HG03565 (cell line): ENCODE data around the gene TTC28.
"Not testable (repeated sequence)": the region's sequence is repeated elsewhere in the genome, so short reads cannot be mapped to it uniquely, and the experiment has no call there.

Experiments used
- ATAC-seq: cut with Tn5 transposase; IDR thresholded peaks from one replicate; pipeline ENCODE4 v1.9.1; 2021; ENCODE audit warnings: mild to moderate bottlenecking, moderate library complexity; ENCODE audit not compliant: unreplicated experiment

Gene TTC28

DNA sequence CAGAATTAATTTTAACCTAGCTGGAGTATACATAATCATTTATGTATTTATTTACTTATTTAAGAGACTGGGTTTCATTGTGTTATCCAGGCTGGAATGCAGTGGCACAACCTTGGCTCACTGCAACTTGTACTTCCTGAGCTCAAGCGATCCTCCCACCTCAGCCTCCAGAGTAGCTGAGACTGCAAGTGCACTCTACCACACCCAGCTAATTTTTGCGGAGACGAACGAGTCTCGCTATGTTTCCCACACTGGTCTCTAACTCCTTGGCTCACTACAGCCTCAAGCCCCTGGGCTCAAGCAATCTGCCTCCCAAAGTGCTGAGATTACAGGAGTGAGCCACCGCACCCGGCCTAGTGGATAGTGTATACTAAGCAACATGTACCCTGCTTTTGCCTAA is 1.5 kb downstream of the TTC28 start:
- ATAC-seq, result not testable (repeated sequence)

DNA sequence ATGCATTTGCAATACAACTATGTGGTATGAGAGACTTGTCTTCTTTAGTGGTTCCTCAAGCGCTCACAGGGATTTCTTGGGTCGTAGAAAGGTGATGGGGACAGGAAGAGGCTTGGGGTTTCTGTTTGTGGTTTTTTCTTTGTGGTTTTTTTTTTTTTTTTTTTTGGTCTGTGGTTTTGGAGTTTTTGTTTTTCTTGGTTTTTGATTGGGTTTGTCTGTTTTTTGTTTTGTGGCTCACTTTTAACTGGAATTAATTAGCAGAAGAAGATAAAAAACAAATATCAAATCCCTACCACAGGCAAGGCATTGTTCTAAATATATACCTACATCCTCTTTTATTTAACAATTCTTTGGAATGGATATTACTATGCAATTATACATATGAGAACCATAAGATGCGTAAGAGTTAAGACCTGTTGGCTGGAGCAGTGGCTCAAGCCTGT is 5.5 kb downstream of the TTC28 start:
- ATAC-seq, result no peak

GRCh38 chr22:28670756-28671155 is 8.9 kb downstream of the TTC28 start:
- ATAC-seq, result no peak

- no peak for ATAC-seq
Measured at GRCh38 chr22:28670161-28670560, 9.5 kb downstream of the TTC28 start.

DNA sequence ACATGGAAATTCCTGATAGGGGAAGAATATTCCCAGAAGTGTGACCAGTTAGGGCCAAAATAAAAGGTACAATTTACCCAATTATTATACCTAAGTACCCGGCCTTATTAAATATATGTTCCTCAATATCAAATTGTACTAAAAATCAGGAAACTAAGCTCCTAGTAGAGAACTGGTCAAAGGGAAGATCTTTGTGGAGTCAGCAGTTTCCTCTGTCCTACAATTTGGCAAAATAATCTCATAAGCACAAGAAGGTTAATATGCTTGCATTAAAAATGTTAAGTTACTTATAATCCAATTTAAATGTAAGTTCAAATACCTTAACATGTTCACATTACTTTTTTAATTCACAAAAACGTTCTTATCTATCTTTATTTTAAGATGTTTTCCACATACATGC is 10.3 kb downstream of the TTC28 start:
- ATAC-seq, result no peak

GRCh38 chr22:28663569-28663942 is 16.1 kb downstream of the TTC28 start:
- ATAC-seq, result not testable (repeated sequence)

DNA sequence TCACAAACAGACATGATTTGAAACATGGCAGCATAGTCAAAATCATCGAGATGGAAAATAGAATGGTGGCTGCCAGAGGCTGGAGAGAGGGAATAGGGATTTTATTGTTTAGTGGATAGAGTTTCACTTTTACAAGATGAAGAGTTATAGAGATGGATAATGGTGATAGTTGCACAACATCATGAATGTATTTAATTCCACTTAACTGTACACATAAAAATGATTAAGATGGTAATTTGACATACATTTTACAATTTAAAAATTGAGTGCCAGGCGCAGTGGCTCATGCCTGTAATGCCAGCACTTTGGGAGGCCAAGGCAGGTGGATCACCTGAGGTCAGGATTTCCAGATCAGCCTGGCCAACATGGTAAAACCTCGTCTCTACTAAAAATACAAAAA is 21.2 kb downstream of the TTC28 start:
- no peak for ATAC-seq

- ATAC-seq, result no peak
Measured at GRCh38 chr22:28656181-28656580, 23.5 kb downstream of the TTC28 start.

DNA sequence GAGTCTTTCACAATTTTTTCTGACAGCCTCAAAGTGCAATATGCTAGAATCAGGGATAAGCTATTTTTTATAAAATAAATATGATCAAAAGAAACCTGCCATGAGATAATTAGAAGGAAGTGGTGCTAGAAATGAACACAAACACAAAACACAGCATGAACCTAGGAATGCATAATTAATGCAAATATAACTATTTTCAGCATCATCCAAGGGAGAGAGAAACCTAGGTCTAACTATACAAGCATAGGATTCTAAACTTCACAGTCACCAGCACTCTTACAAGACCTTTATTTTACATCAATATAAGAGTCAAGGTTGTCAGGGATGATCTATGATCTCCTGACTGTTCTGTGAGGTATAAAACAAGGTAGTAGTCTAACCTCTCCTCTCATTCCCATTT is 29.2 kb downstream of the TTC28 start:
- no peak for ATAC-seq

GRCh38 chr22:28648792-28649191 is 30.8 kb downstream of the TTC28 start:
- ATAC-seq, result no peak

GRCh38 chr22:28647216-28647615 is 32.4 kb downstream of the TTC28 start:
- ATAC-seq, result no peak

DNA sequence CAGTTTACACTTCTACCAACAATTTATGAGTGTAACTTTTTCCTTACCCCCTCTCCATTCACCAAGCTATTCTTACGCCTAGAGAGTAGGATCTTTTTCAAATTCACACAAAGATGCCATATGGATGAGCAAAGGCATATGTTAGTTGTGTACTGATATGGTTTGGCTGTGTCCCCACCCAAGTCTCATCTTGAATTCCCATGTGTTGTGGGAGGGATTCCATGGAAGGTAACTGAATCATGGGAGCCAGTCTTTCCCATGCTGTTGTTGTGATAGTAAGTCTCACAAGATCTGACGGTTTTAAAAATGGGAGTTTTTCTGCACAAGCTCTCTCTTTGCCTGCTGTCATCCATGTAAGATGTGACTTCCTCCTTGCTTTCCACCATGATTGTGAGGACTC is 40.3 kb downstream of the TTC28 start:
- no peak for ATAC-seq

- no peak for ATAC-seq
Measured at GRCh38 chr22:28637225-28637624, 42.4 kb downstream of the TTC28 start.

- ATAC-seq, result no peak
Measured at GRCh38 chr22:28630177-28630574, 49.5 kb downstream of the TTC28 start.

DNA sequence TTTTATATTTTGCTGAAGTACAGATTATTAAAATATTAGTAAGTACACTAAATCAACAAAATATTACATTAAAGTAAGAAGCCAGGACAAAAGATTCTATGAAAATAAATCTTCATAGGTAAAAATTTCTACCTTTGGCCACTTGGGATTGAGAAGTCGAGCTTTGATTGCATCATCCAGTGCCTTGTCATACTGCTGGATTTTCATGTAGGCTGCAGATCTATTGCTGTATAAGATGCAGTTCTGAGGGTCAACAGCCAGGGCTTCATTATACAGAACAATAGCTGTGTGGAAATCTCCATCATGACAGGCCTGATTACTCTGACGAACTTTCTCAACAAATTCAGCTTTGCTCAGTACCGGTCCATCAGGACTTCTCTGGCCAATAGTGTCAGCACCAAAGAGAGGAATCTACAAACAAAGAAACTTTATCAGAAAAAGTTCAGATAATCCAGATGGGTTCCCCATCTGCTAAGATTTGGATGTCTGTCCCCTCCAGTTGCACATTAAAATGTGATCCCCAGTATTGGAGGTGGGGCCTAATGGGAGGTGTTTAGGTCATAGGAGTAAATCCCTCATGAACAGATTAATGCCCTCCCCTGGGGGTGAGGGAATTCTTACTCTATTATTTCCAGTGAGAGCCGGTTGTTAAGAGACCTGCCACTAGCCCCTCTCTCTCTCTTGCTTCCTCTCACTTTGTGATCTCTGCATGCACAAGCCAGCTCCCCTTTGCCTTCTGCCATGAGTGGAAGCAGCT is 50.0 kb downstream of the TTC28 start:
- no peak for ATAC-seq

DNA sequence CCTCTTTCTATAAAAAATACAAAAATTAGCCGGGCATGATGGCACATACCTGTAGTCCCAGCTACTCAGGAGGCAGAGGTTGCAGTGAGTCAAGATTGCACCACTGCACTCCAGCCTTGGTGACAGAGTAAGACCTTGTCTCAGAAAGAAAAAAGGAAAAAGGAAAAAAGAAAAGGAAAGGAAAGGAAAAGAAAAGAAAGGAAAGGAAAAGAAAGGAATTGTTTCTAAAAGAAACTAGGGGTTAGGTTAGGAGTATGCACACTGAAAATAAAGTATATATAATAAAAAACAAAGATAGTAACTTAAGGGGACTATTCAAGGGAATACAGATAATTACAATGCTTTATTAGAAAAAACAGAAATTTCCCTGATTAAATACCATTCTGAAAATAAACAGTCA is 50.9 kb downstream of the TTC28 start:
- ATAC-seq, result no peak

GRCh38 chr22:28627791-28628190 is 51.8 kb downstream of the TTC28 start:
- ATAC-seq, result no peak

- no peak for ATAC-seq
Measured at GRCh38 chr22:28620244-28620922, 59.3 kb downstream of the TTC28 start.

- ATAC-seq, result no peak
Measured at GRCh38 chr22:28619236-28619635, 60.4 kb downstream of the TTC28 start.

DNA sequence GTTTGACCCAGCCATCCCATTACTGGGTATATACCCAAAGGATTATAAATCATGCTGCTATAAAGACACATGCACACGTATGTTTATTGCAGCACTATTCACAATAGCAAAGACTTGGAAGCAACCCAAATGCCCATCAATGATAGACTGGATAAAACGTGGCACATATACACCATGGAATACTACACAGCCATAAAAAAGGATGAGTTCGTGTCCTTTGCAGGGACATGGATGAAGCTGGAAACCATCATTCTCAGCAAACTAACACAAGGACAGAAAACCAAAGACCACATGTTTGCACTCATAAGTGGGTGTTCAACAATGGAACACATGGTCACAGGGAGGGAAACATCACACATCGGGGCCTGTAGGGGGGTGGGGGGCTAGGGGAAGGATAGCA is 64.2 kb downstream of the TTC28 start:
- not testable (repeated sequence) for ATAC-seq

DNA sequence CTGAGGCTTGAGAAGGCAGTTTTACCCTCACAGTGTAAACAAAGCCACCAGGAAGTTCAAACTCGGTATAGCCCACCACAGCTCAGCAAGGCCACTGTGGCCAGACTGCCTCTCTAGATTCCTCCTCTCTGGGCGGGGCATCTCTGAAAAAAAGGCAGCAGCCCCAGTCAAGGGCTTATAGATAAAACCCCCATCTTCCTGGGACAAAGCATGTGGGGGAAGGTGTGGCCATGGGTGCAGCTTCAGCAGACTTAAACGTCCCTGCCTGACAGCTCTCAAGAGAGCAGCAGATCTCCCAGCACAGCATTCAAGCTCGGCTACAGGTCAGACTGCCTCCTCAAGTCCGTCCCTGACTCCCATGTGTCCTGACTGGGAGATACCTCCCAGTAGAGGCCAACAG is 69.7 kb downstream of the TTC28 start:
- ATAC-seq, result no peak

DNA sequence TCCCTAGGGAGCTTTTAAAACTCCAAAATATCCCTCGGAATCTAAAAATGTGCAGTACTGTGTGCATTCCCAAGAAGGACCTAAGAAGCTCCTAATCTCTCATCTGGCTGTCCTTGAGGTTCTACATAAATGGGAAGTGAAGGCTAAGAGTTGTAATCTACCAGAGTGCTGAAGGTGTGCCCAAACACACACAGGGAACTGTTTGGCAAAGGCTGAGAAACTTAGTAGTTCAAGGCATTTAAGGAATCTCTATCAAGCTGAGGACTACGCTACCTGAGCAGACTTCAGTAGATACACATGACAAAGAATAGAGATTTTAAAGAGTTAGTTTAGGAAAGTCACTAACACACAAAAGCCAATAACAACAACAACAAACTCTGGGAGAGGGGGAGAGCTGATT is 71.1 kb downstream of the TTC28 start:
- no peak for ATAC-seq

DNA sequence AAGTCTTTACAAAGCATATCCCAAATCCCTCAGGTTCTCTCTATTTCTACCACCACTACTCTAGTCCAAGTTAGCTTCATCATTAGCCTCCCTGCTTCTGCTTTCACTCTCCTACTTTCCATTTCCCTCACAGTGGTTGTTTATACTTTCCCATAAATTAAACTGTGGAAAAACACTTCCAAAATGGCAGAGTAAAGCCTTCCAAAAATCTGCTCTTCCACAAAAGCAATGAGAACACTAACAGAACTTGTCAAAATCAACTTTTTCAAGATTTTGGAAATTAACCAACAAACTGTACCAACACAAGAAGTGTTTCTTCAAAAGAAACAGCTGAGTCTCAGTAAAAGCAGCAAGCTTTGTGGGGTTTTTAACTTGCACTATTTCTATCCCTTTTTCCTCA is 71.8 kb downstream of the TTC28 start:
- no peak for ATAC-seq
